H9 (cell line): ENCODE results near the gene ZNF385D. TPM values are rescaled to one million over a fixed set of nuclear protein-coding genes. Genes with fewer than 3 reads are reported as not detected.

ENCODE experiments used
- DNase-seq: peaks from one replicate; pipeline ENCODE4 v3.0.0-alpha.2; 2017
- H2AFZ ChIP-seq: one replicate; pipeline ENCODE4 v1.6.1; 2013; ENCODE audit warnings: mild to moderate bottlenecking, low read length, control low read depth, moderate library complexity
- H2AK5ac ChIP-seq: 2 replicates; pipeline ENCODE4 v1.6.1; 2013; ENCODE audit warnings: low read length, control low read depth, mixed read lengths; ENCODE audit not compliant: insufficient read length
- H2BK120ac ChIP-seq: one replicate; pipeline ENCODE4 v1.6.1; 2013; ENCODE audit warnings: low read depth, mild to moderate bottlenecking, low read length, control low read depth, inconsistent platforms; ENCODE audit not compliant: poor library complexity, severe bottlenecking
- H2BK12ac ChIP-seq: 2 replicates; pipeline ENCODE4 v1.6.1; 2013; ENCODE audit warnings: low read length, control low read depth, mixed read lengths, low read depth; ENCODE audit not compliant: insufficient read length
- H2BK15ac ChIP-seq: 2 replicates; pipeline ENCODE4 v1.6.1; 2013; ENCODE audit warnings: low read depth, low read length, control low read depth
- H2BK20ac ChIP-seq: one replicate; pipeline ENCODE4 v1.6.1; 2013; ENCODE audit warnings: low read depth, mild to moderate bottlenecking, low read length, control low read depth, inconsistent platforms; ENCODE audit not compliant: poor library complexity, severe bottlenecking
- H2BK5ac ChIP-seq: 2 replicates; pipeline ENCODE4 v1.6.1; 2013; ENCODE audit warnings: low read length, control low read depth, mixed read lengths; ENCODE audit not compliant: insufficient read length
- H3K14ac ChIP-seq: 2 replicates; pipeline ENCODE4 v1.6.1; 2013; ENCODE audit warnings: low read length, control low read depth; ENCODE audit not compliant: insufficient read depth
- H3K18ac ChIP-seq: 2 replicates; pipeline ENCODE4 v1.6.1; 2013; ENCODE audit warnings: low read depth, mild to moderate bottlenecking, mixed read lengths, low read length, control low read depth; ENCODE audit not compliant: insufficient read length
- H3K23ac ChIP-seq: 2 replicates; pipeline ENCODE4 v1.6.1; 2013; ENCODE audit warnings: low read length, control low read depth, mixed read lengths, low read depth; ENCODE audit not compliant: insufficient read length
- H3K23me2 ChIP-seq: 2 replicates; pipeline ENCODE4 v1.6.1; 2013; ENCODE audit warnings: low read depth, mild to moderate bottlenecking, mixed read lengths, low read length, control low read depth; ENCODE audit not compliant: insufficient read length, poor library complexity, severe bottlenecking
- H3K27ac ChIP-seq: 2 replicates; pipeline ENCODE4 v1.5.1; 2013; ENCODE audit warnings: low read length, control low read depth, mixed read lengths, low read depth; ENCODE audit not compliant: insufficient read length
- H3K27me3 ChIP-seq: 2 replicates; pipeline ENCODE4 v1.6.1; 2013; ENCODE audit warnings: low read length, control low read depth, inconsistent platforms; ENCODE audit not compliant: insufficient read depth
- H3K4ac ChIP-seq: 2 replicates; pipeline ENCODE4 v1.6.1; 2013; ENCODE audit warnings: low read depth, mild to moderate bottlenecking, control low read depth, inconsistent platforms, low read length, moderate library complexity
- H3K4me1 ChIP-seq: 2 replicates; pipeline ENCODE4 v1.6.1; 2013; ENCODE audit warnings: low read length, control low read depth, inconsistent platforms; ENCODE audit not compliant: insufficient read depth
- H3K4me2 ChIP-seq: 2 replicates; pipeline ENCODE4 v1.6.1; 2013; ENCODE audit warnings: low read length, control low read depth, mixed read lengths; ENCODE audit not compliant: insufficient read length, insufficient read depth
- H3K56ac ChIP-seq: 2 replicates; pipeline ENCODE4 v1.6.1; 2013; ENCODE audit warnings: low read depth, mild to moderate bottlenecking, mixed read lengths, low read length, control low read depth; ENCODE audit not compliant: insufficient read length
- H3K79me1 ChIP-seq: 2 replicates; pipeline ENCODE4 v1.6.1; 2013; ENCODE audit warnings: low read depth, mild to moderate bottlenecking, moderate library complexity, low read length, control low read depth, inconsistent platforms; ENCODE audit not compliant: insufficient read depth, poor library complexity, severe bottlenecking
- H3K79me2 ChIP-seq: 2 replicates; pipeline ENCODE4 v1.6.1; 2013; ENCODE audit warnings: low read length, control low read depth, inconsistent platforms; ENCODE audit not compliant: insufficient read depth
- H3K9ac ChIP-seq: 2 replicates; pipeline ENCODE4 v1.6.1; 2013; ENCODE audit warnings: low read length, control low read depth, mixed read lengths; ENCODE audit not compliant: insufficient read length; ENCODE audit errors: extremely low read depth
- H3K9me3 ChIP-seq: one replicate; pipeline ENCODE4 v1.6.1; 2013; ENCODE audit warnings: low read depth, low read length, inconsistent platforms; ENCODE audit not compliant: control insufficient read depth
- H3T11ph ChIP-seq: one replicate; pipeline ENCODE4 v1.6.1; 2013; ENCODE audit warnings: mild to moderate bottlenecking, low read length, control low read depth, inconsistent platforms
- H4K20me1 ChIP-seq: one replicate; pipeline ENCODE4 v1.6.1; 2013; ENCODE audit not compliant: control insufficient read depth, insufficient read length, insufficient read depth
- H4K5ac ChIP-seq: 2 replicates; pipeline ENCODE4 v1.6.1; 2013; ENCODE audit warnings: low read depth, mild to moderate bottlenecking, mixed read lengths, low read length, control low read depth; ENCODE audit not compliant: insufficient read length
- H4K8ac ChIP-seq: replicated peaks from 2 replicates; pipeline ENCODE4 v1.6.1; 2013; ENCODE audit warnings: low read length, control low read depth, mixed read lengths, low read depth; ENCODE audit not compliant: insufficient read length
- H4K91ac ChIP-seq: 2 replicates; pipeline ENCODE4 v1.6.1; 2013; ENCODE audit warnings: low read depth, mild to moderate bottlenecking, moderate library complexity, mixed read lengths, low read length, control low read depth; ENCODE audit not compliant: insufficient read length
- H3K27ac Mint-ChIP-seq, 3 experiments: 2 replicates in 2 of 3; 3 replicates in 1 of 3; pipeline ENCODE4 v1.8.0; 2020 to 2021; ENCODE audit warnings: mixed read lengths in 3 of 3, mild to moderate bottlenecking in 1 of 3, moderate library complexity in 1 of 3
- H3K27me3 Mint-ChIP-seq: 2 replicates; pipeline ENCODE4 v1.8.0; 2021; ENCODE audit warnings: low read depth, mild to moderate bottlenecking, moderate library complexity, mixed read lengths
- H3K36me3 Mint-ChIP-seq, 3 experiments: 2 replicates in 2 of 3; 3 replicates in 1 of 3; pipeline ENCODE4 v1.8.0; 2020 to 2021; ENCODE audit warnings: low read depth in 3 of 3, mixed read lengths in 3 of 3; ENCODE audit not compliant: insufficient read depth in 1 of 3
- H3K4me1 Mint-ChIP-seq, 2 experiments: 2 replicates each; pipeline ENCODE4 v1.8.0; 2020; ENCODE audit warnings: mixed read lengths in 2 of 2
- H3K4me3 Mint-ChIP-seq, 2 experiments: 2 replicates in 1 of 2; 3 replicates in 1 of 2; pipeline ENCODE4 v1.8.0; 2020 to 2021; ENCODE audit warnings: mild to moderate bottlenecking in 2 of 2, mixed read lengths in 2 of 2, moderate library complexity in 1 of 2
- H3K9me3 Mint-ChIP-seq, 2 experiments: 2 replicates in 1 of 2; 3 replicates in 1 of 2; pipeline ENCODE4 v1.8.0; 2020; ENCODE audit warnings: mild to moderate bottlenecking in 2 of 2, mixed read lengths in 2 of 2, moderate library complexity in 1 of 2
- WGBS: extraction: QIAGEN DNeasy Blood & Tissue Kit; methylation state at CpG from one replicate; pipeline ENCODE4 v1.1.7; 2013; ENCODE audit warnings: missing lambda C conversion rate, low lambda C conversion rate, mixed read lengths; ENCODE audit not compliant: insufficient read length; ENCODE audit errors: extremely low coverage; 5-methylcytosine and 5-hydroxymethylcytosine counted together
- total RNA-seq: library from RNA; stranded (reverse); gene quantifications from 2 replicates; pipeline ENCODE4 v1.2.1, GENCODE V29; 2021
- TF ChIP-seq, protein P1 (sequence below): fragments of 200-600 bp; sonication (generic); conservative IDR thresholded peaks from 3 replicates; pipeline ENCODE4 v1.8.0; 2021; ENCODE audit warnings: antibody characterized with exemption, mild to moderate bottlenecking

ZNF385D gene
- total RNA-seq, 1 experiment from 2014 or later: 1.5 TPM

DNA sequence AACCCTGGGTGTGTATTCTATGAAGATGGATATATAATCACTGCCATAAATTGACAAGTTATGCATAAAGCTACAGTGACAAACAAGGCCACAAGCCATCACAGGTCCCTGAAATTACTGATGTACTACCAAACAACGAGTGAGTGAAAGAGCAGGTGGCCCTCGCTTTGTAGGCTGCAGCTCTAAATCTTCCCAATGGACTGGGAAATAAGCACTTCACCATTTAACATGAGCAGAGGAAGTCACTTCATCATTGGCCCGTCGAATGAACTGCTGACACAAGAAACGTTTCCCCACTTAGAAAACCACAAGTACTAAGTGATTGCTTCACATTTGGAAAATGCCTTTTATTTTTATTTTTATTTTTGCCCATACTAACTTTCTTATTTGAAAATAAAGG, 218.0 kb downstream of the ZNF385D start:
- Histone ChIP-seq H2BK15ac (no peak overlapping the region), H3K23me2 (no peaks in the 10 kb centered on the region), H3K4me2 (no peak overlapping the region), H4K91ac (no peak overlapping the region), H4K20me1 (no peaks in the 10 kb centered on the region), H3K18ac (no peak overlapping the region), H3K14ac (no peak overlapping the region), H2BK20ac (no peak overlapping the region), H2BK5ac (no peak overlapping the region), H4K5ac (no peak overlapping the region), H2AFZ (no peak overlapping the region), H4K8ac (no peak overlapping the region), H2BK120ac (no peak overlapping the region), H3K4ac (no peak overlapping the region), H3K9me3 (no peaks in the 10 kb centered on the region), H3T11ph (no peak overlapping the region), H3K9ac (no peak overlapping the region), H2AK5ac (no peak overlapping the region), H2BK12ac (no peak overlapping the region), H3K79me1 (no peaks in the 10 kb centered on the region), H3K23ac (no peak overlapping the region), H3K27me3 (no peaks in the 10 kb centered on the region), H3K56ac (no peak overlapping the region), H3K79me2 (no peaks in the 10 kb centered on the region), H3K4me1 (no peaks in the 10 kb centered on the region), H3K27ac (no peak overlapping the region)
- no peak overlapping the region for H3K4me3 Mint-ChIP-seq
- H3K36me3 Mint-ChIP-seq: no peaks in the 10 kb centered on the region
- H3K4me1 Mint-ChIP-seq: no peaks in the 10 kb centered on the region
- TF ChIP-seq, protein P1, sequence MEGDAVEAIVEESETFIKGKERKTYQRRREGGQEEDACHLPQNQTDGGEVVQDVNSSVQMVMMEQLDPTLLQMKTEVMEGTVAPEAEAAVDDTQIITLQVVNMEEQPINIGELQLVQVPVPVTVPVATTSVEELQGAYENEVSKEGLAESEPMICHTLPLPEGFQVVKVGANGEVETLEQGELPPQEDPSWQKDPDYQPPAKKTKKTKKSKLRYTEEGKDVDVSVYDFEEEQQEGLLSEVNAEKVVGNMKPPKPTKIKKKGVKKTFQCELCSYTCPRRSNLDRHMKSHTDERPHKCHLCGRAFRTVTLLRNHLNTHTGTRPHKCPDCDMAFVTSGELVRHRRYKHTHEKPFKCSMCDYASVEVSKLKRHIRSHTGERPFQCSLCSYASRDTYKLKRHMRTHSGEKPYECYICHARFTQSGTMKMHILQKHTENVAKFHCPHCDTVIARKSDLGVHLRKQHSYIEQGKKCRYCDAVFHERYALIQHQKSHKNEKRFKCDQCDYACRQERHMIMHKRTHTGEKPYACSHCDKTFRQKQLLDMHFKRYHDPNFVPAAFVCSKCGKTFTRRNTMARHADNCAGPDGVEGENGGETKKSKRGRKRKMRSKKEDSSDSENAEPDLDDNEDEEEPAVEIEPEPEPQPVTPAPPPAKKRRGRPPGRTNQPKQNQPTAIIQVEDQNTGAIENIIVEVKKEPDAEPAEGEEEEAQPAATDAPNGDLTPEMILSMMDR: no peak
- no peak for DNase-seq
- no peak overlapping the region for H3K27ac Mint-ChIP-seq
- H3K27me3 Mint-ChIP-seq: no peaks in the 10 kb centered on the region
- WGBS: no CpG with 5 or more reads among the region's 5 CpGs
- H3K9me3 Mint-ChIP-seq: no peaks in the 10 kb centered on the region
